Stimulated activated naive B cell treated with anti-CD40 and anti-IgM and Interleukin-4, amounts not matched to agents 10 μg/mL and 1 μg/mL and 100 μg/mL, for 72 hours (primary cell): Measurements from ENCODE around the gene PDK2.

Experiments
- ATAC-seq, 2 donors: fragments of 150-1000 bp; cut with Tn5 transposase; replicated peaks; 2 replicates each; pipeline ENCODE4 v1.10.0; 2021; ENCODE audit warnings: moderate library complexity in 1 of 2
- DNase-seq: peaks from one replicate; pipeline ENCODE4 v3.0.0; 2021
- H3K27ac Mint-ChIP-seq: one replicate; pipeline ENCODE4 v1.8.0; 2022; ENCODE audit warnings: mild to moderate bottlenecking, mixed read lengths
- H3K27me3 Mint-ChIP-seq, 2 donors: one replicate each; pipeline ENCODE4 v1.8.0; 2022; ENCODE audit warnings: mixed read lengths in 2 of 2
- H3K36me3 Mint-ChIP-seq, 2 donors: one replicate each; pipeline ENCODE4 v1.8.0; 2022; ENCODE audit warnings: mixed read lengths in 2 of 2, mild to moderate bottlenecking in 1 of 2
- H3K4me1 Mint-ChIP-seq, 2 donors: one replicate each; pipeline ENCODE4 v1.8.0; 2022; ENCODE audit warnings: mixed read lengths in 2 of 2, mild to moderate bottlenecking in 1 of 2
- H3K4me3 Mint-ChIP-seq, 2 donors: one replicate each; pipeline ENCODE4 v1.8.0; 2022; ENCODE audit warnings: mild to moderate bottlenecking in 2 of 2, mixed read lengths in 2 of 2, moderate library complexity in 1 of 2
- H3K9me3 Mint-ChIP-seq, 2 donors: one replicate each; pipeline ENCODE4 v1.8.0; 2022; ENCODE audit warnings: mixed read lengths in 2 of 2, mild to moderate bottlenecking in 1 of 2

Gene PDK2

GRCh38 chr17:50094753-50095619 is at the start of gene PDK2:
PDK2 (plus strand) TSS chr17:50095351; CDS start chr17:50095436, 85 bp downstream.
- Mint-ChIP-seq H3K4me1 (peaks cover 27 to 32% of the 10 kb centered on the region in 2 donors), H3K9me3 (no peaks in the 10 kb centered on the region), H3K4me3 (peak within 1 kb of the TSS; percentile 85 to 93), H3K27me3 (peaks cover 5 to 10% of the 10 kb centered on the region in 2 donors), H3K36me3 (peaks cover 2 to 4% of the 10 kb centered on the region in 2 donors), H3K27ac (peak within 1 kb of the TSS; percentile 90)
- DNase-seq: peak; percentile 97
- peak; percentile 93 to 95 for ATAC-seq

GRCh38 chr17:50046179-50046578 is 49.0 kb upstream of the PDK2 start:
- Mint-ChIP-seq H3K27ac (no peak overlapping the region), H3K4me1 (peaks cover 4 to 6% of the 10 kb centered on the region in 2 donors), H3K4me3 (no peak overlapping the region), H3K36me3 (no peaks in the 10 kb centered on the region), H3K9me3 (no peaks in the 10 kb centered on the region), H3K27me3 (peaks cover 53 to 69% of the 10 kb centered on the region in 2 donors)
- ATAC-seq (no peak), DNase-seq (no peak)

GRCh38 chr17:50046667-50047066 is 48.5 kb upstream of the PDK2 start:
- no peaks in the 10 kb centered on the region for H3K9me3 Mint-ChIP-seq
- no peak for DNase-seq
- ATAC-seq: no peak
- no peak overlapping the region for H3K4me3 Mint-ChIP-seq
- peaks cover 53 to 64% of the 10 kb centered on the region in 2 donors for H3K27me3 Mint-ChIP-seq
- H3K36me3 Mint-ChIP-seq: no peaks in the 10 kb centered on the region
- no peak overlapping the region for H3K27ac Mint-ChIP-seq
- H3K4me1 Mint-ChIP-seq: peaks cover 9 to 11% of the 10 kb centered on the region in 2 donors

GRCh38 chr17:50047083-50047482 is 48.1 kb upstream of the PDK2 start:
- no peak overlapping the region for H3K27ac Mint-ChIP-seq
- H3K9me3 Mint-ChIP-seq: no peaks in the 10 kb centered on the region
- DNase-seq (no peak), ATAC-seq (no peak)
- peaks cover 53 to 63% of the 10 kb centered on the region in 2 donors for H3K27me3 Mint-ChIP-seq
- no peaks in the 10 kb centered on the region for H3K36me3 Mint-ChIP-seq
- no peak overlapping the region for H3K4me3 Mint-ChIP-seq
- H3K4me1 Mint-ChIP-seq: peaks cover 9 to 11% of the 10 kb centered on the region in 2 donors

- DNase-seq: no peak
- ATAC-seq: no peak
- H3K4me3 Mint-ChIP-seq: no peak overlapping the region
- no peaks in the 10 kb centered on the region for H3K36me3 Mint-ChIP-seq
- peaks cover 9 to 11% of the 10 kb centered on the region in 2 donors for H3K4me1 Mint-ChIP-seq
- no peak overlapping the region for H3K27ac Mint-ChIP-seq
- peaks cover 53 to 64% of the 10 kb centered on the region in 2 donors for H3K27me3 Mint-ChIP-seq
- no peaks in the 10 kb centered on the region for H3K9me3 Mint-ChIP-seq
Observed at GRCh38 chr17:50047488-50048126, 47.5 kb upstream of the PDK2 start.

- ATAC-seq: no peak
- peaks cover 53 to 66% of the 10 kb centered on the region in 2 donors for H3K27me3 Mint-ChIP-seq
- no peak overlapping the region for H3K4me3 Mint-ChIP-seq
Observed at GRCh38 chr17:50048146-50048720, 46.9 kb upstream of the PDK2 start.

GRCh38 chr17:50048988-50049387 is 46.2 kb upstream of the PDK2 start:
- Mint-ChIP-seq H3K27ac (no peak overlapping the region), H3K4me3 (no peak overlapping the region)
- ATAC-seq: no peak

More at GRCh38 chr17:50048146-50048720, 46.9 kb upstream of the PDK2 start:
- H3K27ac Mint-ChIP-seq: no peak overlapping the region
- peaks cover 9 to 11% of the 10 kb centered on the region in 2 donors for H3K4me1 Mint-ChIP-seq
- no peaks in the 10 kb centered on the region for H3K9me3 Mint-ChIP-seq
- no peaks in the 10 kb centered on the region for H3K36me3 Mint-ChIP-seq
- no peak for DNase-seq

GRCh38 chr17:50049636-50050035 is 45.5 kb upstream of the PDK2 start:
- H3K4me3 Mint-ChIP-seq: no peak overlapping the region
- H3K27me3 Mint-ChIP-seq: peaks cover 46 to 58% of the 10 kb centered on the region in 2 donors
- no peak for ATAC-seq
- DNase-seq: no peak
- no peaks in the 10 kb centered on the region for H3K9me3 Mint-ChIP-seq
- H3K4me1 Mint-ChIP-seq: peaks cover 9 to 11% of the 10 kb centered on the region in 2 donors
- no peak overlapping the region for H3K27ac Mint-ChIP-seq
- H3K36me3 Mint-ChIP-seq: no peaks in the 10 kb centered on the region

More at GRCh38 chr17:50048988-50049387, 46.2 kb upstream of the PDK2 start:
- Mint-ChIP-seq H3K4me1 (peaks cover 9 to 11% of the 10 kb centered on the region in 2 donors), H3K36me3 (no peaks in the 10 kb centered on the region), H3K27me3 (peaks cover 51 to 62% of the 10 kb centered on the region in 2 donors), H3K9me3 (no peaks in the 10 kb centered on the region)
- DNase-seq: no peak

- no peak overlapping the region for H3K27ac Mint-ChIP-seq
- H3K36me3 Mint-ChIP-seq: no peaks in the 10 kb centered on the region
- no peaks in the 10 kb centered on the region for H3K9me3 Mint-ChIP-seq
- H3K27me3 Mint-ChIP-seq: peaks cover 43 to 63% of the 10 kb centered on the region in 2 donors
- no peak for DNase-seq
- peaks cover 13 to 19% of the 10 kb centered on the region in 2 donors for H3K4me1 Mint-ChIP-seq
- no peak for ATAC-seq
- no peak overlapping the region for H3K4me3 Mint-ChIP-seq
Observed at GRCh38 chr17:50050431-50051032, 44.6 kb upstream of the PDK2 start.

- no peaks in the 10 kb centered on the region for H3K36me3 Mint-ChIP-seq
- peaks cover 13 to 21% of the 10 kb centered on the region in 2 donors for H3K4me1 Mint-ChIP-seq
- peak; percentile 50 to 66 for ATAC-seq
- H3K4me3 Mint-ChIP-seq: no peak overlapping the region
- H3K27ac Mint-ChIP-seq: no peak overlapping the region
- peaks cover 42 to 64% of the 10 kb centered on the region in 2 donors for H3K27me3 Mint-ChIP-seq
- DNase-seq: peak; percentile 14
- H3K9me3 Mint-ChIP-seq: no peaks in the 10 kb centered on the region
Observed at GRCh38 chr17:50051082-50051576, 44.0 kb upstream of the PDK2 start.

GRCh38 chr17:50051606-50052005 is 43.5 kb upstream of the PDK2 start:
- ATAC-seq (no peak), DNase-seq (no peak)
- H3K36me3 Mint-ChIP-seq: no peaks in the 10 kb centered on the region
- H3K27ac Mint-ChIP-seq: no peak overlapping the region
- H3K27me3 Mint-ChIP-seq: peaks cover 38 to 64% of the 10 kb centered on the region in 2 donors
- peaks cover 16 to 25% of the 10 kb centered on the region in 2 donors for H3K4me1 Mint-ChIP-seq
- no peak overlapping the region for H3K4me3 Mint-ChIP-seq
- H3K9me3 Mint-ChIP-seq: no peaks in the 10 kb centered on the region

GRCh38 chr17:50052241-50052796 is 42.8 kb upstream of the PDK2 start:
- DNase-seq: no peak
- ATAC-seq: no peak
- no peaks in the 10 kb centered on the region for H3K36me3 Mint-ChIP-seq
- no peak overlapping the region for H3K27ac Mint-ChIP-seq
- H3K4me1 Mint-ChIP-seq: peaks cover 18 to 32% of the 10 kb centered on the region in 2 donors
- no peaks in the 10 kb centered on the region for H3K9me3 Mint-ChIP-seq
- H3K27me3 Mint-ChIP-seq: peaks cover 33 to 64% of the 10 kb centered on the region in 2 donors
- H3K4me3 Mint-ChIP-seq: no peak overlapping the region

GRCh38 chr17:50052822-50053653 is 42.1 kb upstream of the PDK2 start:
- Mint-ChIP-seq H3K27ac (no peak overlapping the region), H3K4me3 (no peak overlapping the region), H3K36me3 (no peaks in the 10 kb centered on the region), H3K4me1 (peaks cover 21 to 35% of the 10 kb centered on the region in 2 donors), H3K9me3 (no peaks in the 10 kb centered on the region), H3K27me3 (peaks cover 34 to 64% of the 10 kb centered on the region in 2 donors)
- ATAC-seq (no peak), DNase-seq (no peak)
